ENCODE results near the gene RNU1-1.
"Not testable (repeated sequence)": the region's sequence is repeated elsewhere in the genome, so short reads cannot be mapped to it uniquely, and the experiment has no call there.

- TF ChIP-seq, protein P1, sequence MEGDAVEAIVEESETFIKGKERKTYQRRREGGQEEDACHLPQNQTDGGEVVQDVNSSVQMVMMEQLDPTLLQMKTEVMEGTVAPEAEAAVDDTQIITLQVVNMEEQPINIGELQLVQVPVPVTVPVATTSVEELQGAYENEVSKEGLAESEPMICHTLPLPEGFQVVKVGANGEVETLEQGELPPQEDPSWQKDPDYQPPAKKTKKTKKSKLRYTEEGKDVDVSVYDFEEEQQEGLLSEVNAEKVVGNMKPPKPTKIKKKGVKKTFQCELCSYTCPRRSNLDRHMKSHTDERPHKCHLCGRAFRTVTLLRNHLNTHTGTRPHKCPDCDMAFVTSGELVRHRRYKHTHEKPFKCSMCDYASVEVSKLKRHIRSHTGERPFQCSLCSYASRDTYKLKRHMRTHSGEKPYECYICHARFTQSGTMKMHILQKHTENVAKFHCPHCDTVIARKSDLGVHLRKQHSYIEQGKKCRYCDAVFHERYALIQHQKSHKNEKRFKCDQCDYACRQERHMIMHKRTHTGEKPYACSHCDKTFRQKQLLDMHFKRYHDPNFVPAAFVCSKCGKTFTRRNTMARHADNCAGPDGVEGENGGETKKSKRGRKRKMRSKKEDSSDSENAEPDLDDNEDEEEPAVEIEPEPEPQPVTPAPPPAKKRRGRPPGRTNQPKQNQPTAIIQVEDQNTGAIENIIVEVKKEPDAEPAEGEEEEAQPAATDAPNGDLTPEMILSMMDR (IDR thresholded peaks at IDR 0.05), result not testable (repeated sequence)
- TF ChIP-seq EP300 (IDR thresholded peaks at IDR 0.05), result not testable (repeated sequence)
Observed at GRCh38 chr1:16520435-16521287, 6.6 kb upstream of the RNU1-1 start.
